Smooth muscle cell (in vitro differentiated cells): ENCODE results near the gene JPT1. TPM values are rescaled to one million over a fixed set of nuclear protein-coding genes. Genes with fewer than 3 reads are reported as not detected.

ENCODE experiments used
- DNase-seq: peaks from one replicate; lab custom pipeline; 2025; ENCODE audit not compliant: unreplicated experiment; lab: John Stamatoyannopoulos, UW
- H2AFZ ChIP-seq: fragments of 200-600 bp; sonication (generic); 2 replicates; pipeline ENCODE4 v1.6.0; 2016; ENCODE audit warnings: antibody characterized with exemption, low read depth, mild to moderate bottlenecking
- H3F3A ChIP-seq: fragments of 200-600 bp; sonication (generic); 2 replicates; pipeline ENCODE4 v1.6.0; 2017; ENCODE audit warnings: antibody characterized with exemption, low read depth
- H3K27ac ChIP-seq: fragments of 200-600 bp; sonication (generic); 2 replicates; pipeline ENCODE4 v1.5.1; 2016; ENCODE audit warnings: low read depth, mild to moderate bottlenecking
- H3K27me3 ChIP-seq: fragments of 200-600 bp; sonication (generic); 2 replicates; pipeline ENCODE4 v1.6.1; 2016; ENCODE audit warnings: low read depth, mild to moderate bottlenecking
- H3K36me3 ChIP-seq: fragments of 200-600 bp; sonication (generic); 2 replicates; pipeline ENCODE4 v1.5.1; 2016; ENCODE audit warnings: low read depth
- H3K4me1 ChIP-seq: fragments of 200-600 bp; sonication (generic); 2 replicates; pipeline ENCODE4 v1.5.1; 2016; ENCODE audit warnings: low read depth
- H3K4me2 ChIP-seq: fragments of 200-600 bp; sonication (generic); 2 replicates; pipeline ENCODE4 v1.6.0; 2016; ENCODE audit warnings: mild to moderate bottlenecking
- H3K4me3 ChIP-seq: fragments of 200-600 bp; sonication (generic); 2 replicates; pipeline ENCODE4 v1.5.1; 2016; ENCODE audit warnings: mild to moderate bottlenecking
- H3K79me2 ChIP-seq: fragments of 200-600 bp; sonication (generic); 2 replicates; pipeline ENCODE4 v1.6.0; 2016; ENCODE audit warnings: low read depth, mild to moderate bottlenecking
- H3K9ac ChIP-seq: fragments of 200-600 bp; sonication (generic); 2 replicates; pipeline ENCODE4 v1.6.0; 2016; ENCODE audit warnings: low read depth
- H3K9me3 ChIP-seq: fragments of 200-600 bp; sonication (generic); replicated peaks from 2 replicates; pipeline ENCODE4 v1.5.1; 2016; ENCODE audit warnings: low read depth
- H4K20me1 ChIP-seq: fragments of 200-600 bp; sonication (generic); 2 replicates; pipeline ENCODE4 v1.6.0; 2016; ENCODE audit warnings: low read depth
- WGBS: methylation state at CpG from one replicate; pipeline ENCODE4 v1.1.7; 2016; ENCODE audit warnings: low lambda C conversion rate; 5-methylcytosine and 5-hydroxymethylcytosine counted together
- polyA plus RNA-seq: library from polyadenylated mRNA; unstranded; fragments of >200 nt; fragmentation: Nextera tagmentation; extraction: Ambion mirVana; gene quantifications from 2 replicates; pipeline ENCODE4 v1.2.1, GENCODE V29; 2016
- total RNA-seq: library from RNA; depleted of rRNA; stranded (reverse); fragments of >200 nt; gene quantifications from 2 replicates; pipeline ENCODE4 v1.2.3, GENCODE V29; 2014
- TF ChIP-seq, protein P1 (sequence below): fragments of 200-600 bp; sonication (generic); IDR thresholded peaks from 2 replicates; pipeline ENCODE4 v1.5.1; 2017; ENCODE audit warnings: borderline replicate concordance, mild to moderate bottlenecking, antibody characterized with exemption; ENCODE audit not compliant: insufficient read depth, poor library complexity, severe bottlenecking

Gene JPT1
- total and polyA plus RNA-seq, 2 experiments from 2014 or later, result 103 to 240 TPM

DNA sequence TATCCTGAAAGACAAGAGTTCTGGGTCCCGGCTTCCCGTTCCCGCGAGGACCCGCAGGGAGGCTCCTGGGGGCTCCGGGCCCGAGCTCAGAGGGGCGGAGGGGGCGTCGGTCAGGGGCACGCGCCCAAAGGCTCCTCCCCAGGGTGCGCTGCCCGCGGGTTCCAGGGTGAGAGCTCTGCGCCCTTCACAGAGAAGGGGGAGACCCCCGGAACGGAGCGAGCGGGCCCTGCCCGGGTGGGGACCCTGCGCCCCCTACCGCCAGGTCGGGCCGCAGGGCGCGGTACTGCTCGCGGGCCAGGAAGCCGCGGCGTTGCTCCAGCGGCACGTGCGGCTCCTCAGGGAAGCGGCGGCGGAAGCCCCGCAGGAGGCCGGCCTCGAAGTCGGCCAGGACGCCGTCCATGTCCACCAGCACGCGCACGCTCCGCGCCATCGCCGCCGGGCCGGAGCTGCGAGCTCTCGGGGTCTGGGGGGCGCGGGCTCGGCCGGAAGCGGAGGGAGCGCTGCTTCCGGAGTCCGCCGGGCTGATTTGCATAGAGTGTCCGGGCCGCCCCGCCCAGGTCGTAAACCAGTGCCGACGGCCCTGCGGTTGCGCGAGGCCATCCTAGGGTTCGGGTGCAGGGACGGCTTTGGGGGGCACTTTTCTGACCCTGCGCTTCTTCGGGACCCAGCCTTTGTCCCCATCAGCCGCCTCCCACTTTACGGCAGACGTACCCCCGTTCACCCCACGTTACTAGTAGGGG lies 22.9 kb downstream of the JPT1 start, which contains the start of gene NT5C:
NT5C (minus strand) TSS at position 465 of the 740 bp plus-strand sequence; CDS start at position 430, 35 bp downstream.
- Histone ChIP-seq H3K27ac (peak within 1 kb of the TSS; percentile 73), H2AFZ (peak within 1 kb of the TSS; percentile 85), H3K4me3 (peak within 1 kb of the TSS; percentile 91), H3K27me3 (no peaks in the 10 kb centered on the region), H3K79me2 (peaks cover 3% of the 10 kb centered on the region), H3F3A (peaks cover 24% of the 10 kb centered on the region), H3K9me3 (no peaks in the 10 kb centered on the region), H3K36me3 (peaks cover 4% of the 10 kb centered on the region), H4K20me1 (peaks cover 12% of the 10 kb centered on the region), H3K4me2 (peak within 1 kb of the TSS; percentile 99), H3K4me1 (peaks cover 5% of the 10 kb centered on the region), H3K9ac (peak within 1 kb of the TSS; percentile 76)
- WGBS, result 2% methylated on average over 77 of the region's 82 CpGs
- DNase-seq, result peak; percentile 78
- TF ChIP-seq, protein P1, sequence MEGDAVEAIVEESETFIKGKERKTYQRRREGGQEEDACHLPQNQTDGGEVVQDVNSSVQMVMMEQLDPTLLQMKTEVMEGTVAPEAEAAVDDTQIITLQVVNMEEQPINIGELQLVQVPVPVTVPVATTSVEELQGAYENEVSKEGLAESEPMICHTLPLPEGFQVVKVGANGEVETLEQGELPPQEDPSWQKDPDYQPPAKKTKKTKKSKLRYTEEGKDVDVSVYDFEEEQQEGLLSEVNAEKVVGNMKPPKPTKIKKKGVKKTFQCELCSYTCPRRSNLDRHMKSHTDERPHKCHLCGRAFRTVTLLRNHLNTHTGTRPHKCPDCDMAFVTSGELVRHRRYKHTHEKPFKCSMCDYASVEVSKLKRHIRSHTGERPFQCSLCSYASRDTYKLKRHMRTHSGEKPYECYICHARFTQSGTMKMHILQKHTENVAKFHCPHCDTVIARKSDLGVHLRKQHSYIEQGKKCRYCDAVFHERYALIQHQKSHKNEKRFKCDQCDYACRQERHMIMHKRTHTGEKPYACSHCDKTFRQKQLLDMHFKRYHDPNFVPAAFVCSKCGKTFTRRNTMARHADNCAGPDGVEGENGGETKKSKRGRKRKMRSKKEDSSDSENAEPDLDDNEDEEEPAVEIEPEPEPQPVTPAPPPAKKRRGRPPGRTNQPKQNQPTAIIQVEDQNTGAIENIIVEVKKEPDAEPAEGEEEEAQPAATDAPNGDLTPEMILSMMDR, result peak; percentile 80

DNA sequence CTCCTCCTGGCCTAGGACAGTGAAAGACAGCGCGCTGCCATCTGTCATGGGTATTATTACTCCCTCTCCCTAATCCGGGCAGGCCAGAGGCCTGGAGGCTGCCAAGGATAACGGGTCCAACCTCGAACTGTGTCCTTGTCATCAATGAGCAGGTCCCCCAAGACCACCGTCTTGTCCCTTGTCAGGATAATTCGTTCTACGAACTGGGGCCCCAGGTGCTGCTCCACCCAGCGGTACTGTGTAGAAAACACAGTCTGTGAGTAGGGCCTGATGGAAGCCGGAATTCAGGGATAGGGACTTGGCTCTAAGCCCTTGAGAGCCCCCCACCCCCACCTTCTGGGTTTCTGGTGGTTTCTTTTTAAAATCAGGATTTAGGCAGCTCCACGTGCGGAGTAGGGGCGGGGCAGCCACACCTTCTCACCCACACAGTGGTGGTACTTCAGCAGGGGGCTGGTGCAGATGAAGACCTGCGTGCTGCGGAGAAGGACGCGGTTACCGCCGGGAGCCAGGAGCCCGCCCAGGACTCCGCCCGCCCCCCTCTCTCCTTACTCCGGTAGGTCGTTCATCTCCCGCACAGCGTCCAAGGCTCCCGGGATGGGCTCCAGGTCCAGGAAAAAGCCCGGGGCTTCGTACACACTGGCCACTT lies 23.6 kb downstream of the JPT1 start:
- peaks cover 12% of the 10 kb centered on the region for H4K20me1 ChIP-seq
- H3K4me1 ChIP-seq, result peaks cover 5% of the 10 kb centered on the region
- WGBS, result 12% methylated on average over 25 of the region's 29 CpGs
- peak overlapping the region; percentile 91 for H3K4me3 ChIP-seq
- DNase-seq, result peak; percentile 49
- H2AFZ ChIP-seq, result peak overlapping the region; percentile 85
- peaks cover 3% of the 10 kb centered on the region for H3K79me2 ChIP-seq
- peaks cover 17% of the 10 kb centered on the region for H3F3A ChIP-seq
- H3K27ac ChIP-seq, result peak overlapping the region; percentile 73
- TF ChIP-seq, protein P1, result peak; percentile 30
- no peaks in the 10 kb centered on the region for H3K27me3 ChIP-seq
- H3K9me3 ChIP-seq, result no peaks in the 10 kb centered on the region
- peak overlapping the region; percentile 76 for H3K9ac ChIP-seq
- H3K4me2 ChIP-seq, result peak overlapping the region; percentile 99
- H3K36me3 ChIP-seq, result peaks cover 4% of the 10 kb centered on the region

DNA sequence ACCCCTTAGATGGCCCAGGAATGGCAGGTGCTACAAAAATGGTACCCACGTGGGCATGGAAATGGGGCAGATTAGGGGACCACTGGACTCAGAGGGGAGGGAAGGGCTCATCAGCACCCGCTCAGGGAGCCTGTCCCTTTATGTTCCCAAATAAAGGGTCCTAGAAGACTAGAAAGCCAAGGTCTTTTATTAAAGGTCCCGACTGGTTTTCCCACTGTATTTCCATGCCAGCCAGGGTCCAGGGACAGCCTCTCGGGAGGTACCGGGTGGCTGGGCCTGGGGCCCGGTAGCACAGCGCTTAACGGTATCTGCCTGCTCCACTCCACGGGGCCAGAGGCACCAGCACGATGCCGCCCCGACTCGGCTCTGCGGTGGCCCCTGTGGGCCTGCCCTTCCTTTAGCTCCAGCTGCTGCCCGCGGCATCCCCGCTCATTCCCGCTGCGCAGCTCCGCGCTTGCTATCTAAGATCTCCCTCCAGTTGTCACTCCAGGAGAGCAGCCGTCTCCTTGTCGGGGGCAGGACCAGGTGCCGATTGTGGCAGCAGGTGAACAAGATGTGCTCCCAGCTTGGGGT lies 24.2 kb downstream of the JPT1 start:
- WGBS, result 91% methylated on average over 24 of the region's 24 CpGs
- H3K4me3 ChIP-seq, result peak overlapping the region; percentile 91
- no peak overlapping the region for H2AFZ ChIP-seq
- DNase-seq, result no peak
- peaks cover 3% of the 10 kb centered on the region for H3K79me2 ChIP-seq
- peak overlapping the region; percentile 99 for H3K4me2 ChIP-seq
- H3K4me1 ChIP-seq, result peaks cover 5% of the 10 kb centered on the region
- peaks cover 11% of the 10 kb centered on the region for H3F3A ChIP-seq
- no peaks in the 10 kb centered on the region for H3K27me3 ChIP-seq
- TF ChIP-seq, protein P1, result no peak
- H3K27ac ChIP-seq, result no peak overlapping the region
- H4K20me1 ChIP-seq, result peaks cover 12% of the 10 kb centered on the region
- no peaks in the 10 kb centered on the region for H3K9me3 ChIP-seq
- no peak overlapping the region for H3K9ac ChIP-seq
- H3K36me3 ChIP-seq, result no peaks in the 10 kb centered on the region
